Hematopoietic multipotent progenitor cell (in vitro differentiated cells): Measurements from ENCODE around the gene CHCHD6. TPM values are rescaled to one million over a fixed set of nuclear protein-coding genes. Genes with fewer than 3 reads are reported as not detected.

Experiments used
- DNase-seq, 3 donors: peaks; one replicate each; pipeline ENCODE4 v3.0.0-alpha.2; 2011 to 2015; ENCODE audit warnings: low read depth in 2 of 3, low spot score in 2 of 3
- total RNA-seq: library from RNA; depleted of rRNA; stranded (reverse); fragments of >200 nt; gene quantifications from one replicate; pipeline ENCODE4 v1.2.3, GENCODE V29; 2012

CHCHD6 gene
- total RNA-seq, 1 donor, result 10.8 TPM

GRCh38 chr3:126851934-126852333, 147.9 kb downstream of the CHCHD6 start:
- DNase-seq, result no peak

GRCh38 chr3:126852511-126852910, 148.5 kb downstream of the CHCHD6 start:
- DNase-seq, result no peak

- DNase-seq, result no peak
Observed at GRCh38 chr3:126854666-126855065, 150.6 kb downstream of the CHCHD6 start.

GRCh38 chr3:126855374-126855773, 151.3 kb downstream of the CHCHD6 start:
- no peak for DNase-seq

- DNase-seq, result no peak
Observed at GRCh38 chr3:126857928-126858327, 153.9 kb downstream of the CHCHD6 start.

GRCh38 chr3:126858401-126858800, 154.4 kb downstream of the CHCHD6 start:
- no peak for DNase-seq

- DNase-seq, result no peak
Observed at GRCh38 chr3:126858887-126859286, 154.8 kb downstream of the CHCHD6 start.

GRCh38 chr3:126859415-126860246, 155.6 kb downstream of the CHCHD6 start:
- no peak for DNase-seq

GRCh38 chr3:126865736-126866135, 161.7 kb downstream of the CHCHD6 start:
- no peak for DNase-seq

GRCh38 chr3:126866175-126866759, 162.2 kb downstream of the CHCHD6 start:
- DNase-seq, result no peak

- DNase-seq, result no peak
Observed at GRCh38 chr3:126867190-126867862, 163.3 kb downstream of the CHCHD6 start.

GRCh38 chr3:126867863-126868200, 163.8 kb downstream of the CHCHD6 start:
- no peak for DNase-seq

GRCh38 chr3:126870608-126871210, 166.7 kb downstream of the CHCHD6 start:
- no peak for DNase-seq

- DNase-seq, result no peak
Observed at GRCh38 chr3:126872701-126873342, 168.8 kb downstream of the CHCHD6 start.

- DNase-seq, result no peak
Observed at GRCh38 chr3:126873416-126873815, 169.4 kb downstream of the CHCHD6 start.

GRCh38 chr3:126878664-126879063, 174.6 kb downstream of the CHCHD6 start:
- DNase-seq, result no peak

- DNase-seq, result no peak
Observed at GRCh38 chr3:126880901-126881300, 176.9 kb downstream of the CHCHD6 start.

GRCh38 chr3:126881861-126882260, 177.8 kb downstream of the CHCHD6 start:
- no peak for DNase-seq

- DNase-seq, result no peak
Observed at GRCh38 chr3:126883241-126883640, 179.2 kb downstream of the CHCHD6 start.

GRCh38 chr3:126885425-126885824, 181.4 kb downstream of the CHCHD6 start:
- no peak for DNase-seq

- DNase-seq, result no peak
Observed at GRCh38 chr3:126886217-126886616, 182.2 kb downstream of the CHCHD6 start.
